ENCODE data around the gene BDKRB2. TPM values are rescaled to one million over a fixed set of nuclear protein-coding genes. Genes with fewer than 3 reads are reported as not detected.
A peak's percentile ranks its signal among the peaks of the same experiment; 100 is the strongest.

Gene BDKRB2
- total RNA-seq, 1 donor from 2014 or later, result 10.1 TPM

- H3K36me3 Mint-ChIP-seq, result no peaks in the 10 kb centered on the region
Measured at GRCh38 chr14:96165493-96166436, 38.9 kb upstream of the BDKRB2 start.

GRCh38 chr14:96166461-96167223 is 38.0 kb upstream of the BDKRB2 start:
- peak in 1 of 2 experiments; percentile 34 for DNase-seq (ENCODE audit: low spot score in 2 of 2, unreplicated experiment in 2 of 2)
- H3K27me3 Mint-ChIP-seq (ENCODE audit: low read depth), result no peaks in the 10 kb centered on the region
- no peak for TF ChIP-seq CTCF (IDR thresholded peaks at IDR 0.05; ENCODE audit: unreplicated experiment)
- no peaks in the 10 kb centered on the region for H3K9me3 Mint-ChIP-seq
- H3K4me3 Mint-ChIP-seq, result no peak overlapping the region
- H3K36me3 Mint-ChIP-seq, result no peaks in the 10 kb centered on the region
- H3K4me1 Mint-ChIP-seq, result peaks cover 24% of the 10 kb centered on the region
- H3K27ac Mint-ChIP-seq, result no peak overlapping the region

More at GRCh38 chr14:96165493-96166436, 38.9 kb upstream of the BDKRB2 start:
- DNase-seq (ENCODE audit: low spot score in 2 of 2, unreplicated experiment in 2 of 2), result peak in 1 of 2 experiments; percentile 19
- TF ChIP-seq CTCF (IDR thresholded peaks at IDR 0.05; ENCODE audit: unreplicated experiment), result no peak
- Mint-ChIP-seq H3K9me3 (no peaks in the 10 kb centered on the region), H3K27me3 (ENCODE audit: low read depth) (no peaks in the 10 kb centered on the region), H3K27ac (no peak overlapping the region), H3K4me3 (no peak overlapping the region), H3K4me1 (peaks cover 24% of the 10 kb centered on the region)

GRCh38 chr14:96167224-96168148 is 37.2 kb upstream of the BDKRB2 start:
- Mint-ChIP-seq H3K4me1 (peaks cover 24% of the 10 kb centered on the region), H3K27me3 (ENCODE audit: low read depth) (no peaks in the 10 kb centered on the region), H3K36me3 (no peaks in the 10 kb centered on the region), H3K4me3 (no peak overlapping the region), H3K27ac (no peak overlapping the region), H3K9me3 (no peaks in the 10 kb centered on the region)
- DNase-seq (ENCODE audit: low spot score in 2 of 2, unreplicated experiment in 2 of 2), result peak in 1 of 2 experiments; percentile 9
- no peak for TF ChIP-seq CTCF (IDR thresholded peaks at IDR 0.05; ENCODE audit: unreplicated experiment)

GRCh38 chr14:96168581-96168980 is 36.1 kb upstream of the BDKRB2 start:
- Mint-ChIP-seq H3K4me3 (no peak overlapping the region), H3K27me3 (ENCODE audit: low read depth) (no peaks in the 10 kb centered on the region), H3K27ac (no peak overlapping the region), H3K4me1 (peaks cover 24% of the 10 kb centered on the region), H3K36me3 (no peaks in the 10 kb centered on the region), H3K9me3 (no peaks in the 10 kb centered on the region)
- peak in 1 of 2 experiments; percentile 11 for DNase-seq (ENCODE audit: low spot score in 2 of 2, unreplicated experiment in 2 of 2)
- no peak for TF ChIP-seq CTCF (IDR thresholded peaks at IDR 0.05; ENCODE audit: unreplicated experiment)
